Tibial nerve (tissue), 4 donors: Measurements from ENCODE around the gene EPHA3. TPM values are rescaled to one million over a fixed set of nuclear protein-coding genes. Genes with fewer than 3 reads are reported as not detected.
A peak's percentile ranks its signal among the peaks of the same experiment; 100 is the strongest.

Experiments used
- DNase-seq, 2 donors: peaks; one replicate each; pipeline ENCODE4 v3.0.0-alpha.2; 2019; ENCODE audit warnings: low spot score in 2 of 2
- H3K27ac ChIP-seq, 4 donors: fragments of 200-600 bp; sonication (generic) in 3 of 4; one replicate each; pipeline ENCODE4 v1.5.1; 2017 to 2019; ENCODE audit warnings: mild to moderate bottlenecking in 1 of 4
- H3K27me3 ChIP-seq, 2 donors: fragments of 200-600 bp; sonication (generic) in 1 of 2; one replicate each; pipeline versions ENCODE4 v1.5.1 to v1.6.0; 2017 to 2019
- H3K36me3 ChIP-seq, 3 donors: fragments of 200-600 bp; sonication (generic); one replicate each; pipeline ENCODE4 v1.5.1; 2018 to 2019
- H3K4me1 ChIP-seq, 4 donors: fragments of 200-600 bp; sonication (generic) in 3 of 4; one replicate each; pipeline ENCODE4 v1.5.1; 2017 to 2019
- H3K4me3 ChIP-seq, 4 donors: fragments of 200-600 bp; sonication (generic) in 3 of 4; one replicate each; pipeline ENCODE4 v1.5.1; 2017 to 2019; ENCODE audit warnings: mild to moderate bottlenecking in 1 of 4, moderate library complexity in 1 of 4
- H3K9me3 ChIP-seq, 4 donors: fragments of 200-600 bp; sonication (generic) in 3 of 4; one replicate each; pipeline ENCODE4 v1.5.1; 2017 to 2019
- CTCF ChIP-seq, 5 experiments: fragments of 200-600 bp in 3 of 5; fragments of 450-650 bp in 2 of 5; sonication (generic) in 3 of 5; IDR thresholded peaks; one replicate each; pipeline ENCODE4 v1.5.1; 2016 to 2019; ENCODE audit warnings: antibody characterized with exemption in 5 of 5, mild to moderate bottlenecking in 3 of 5, moderate library complexity in 2 of 5
- EP300 ChIP-seq, 2 donors: sonication (generic); formaldehyde crosslinking; IDR thresholded peaks; one replicate each; pipeline ENCODE4 v1.6.1; 2017; ENCODE audit warnings: antibody characterized with exemption in 2 of 2, mild to moderate bottlenecking in 1 of 2
- POLR2A ChIP-seq, 2 donors: fragments of 450-650 bp; IDR thresholded peaks; one replicate each; pipeline ENCODE4 v1.6.1; 2017; ENCODE audit warnings: antibody characterized with exemption in 2 of 2, mild to moderate bottlenecking in 2 of 2, moderate library complexity in 2 of 2
- WGBS, 2 donors: methylation state at CpG; one replicate each; pipeline ENCODE4 v1.1.5; 2018; 5-methylcytosine and 5-hydroxymethylcytosine counted together
- total RNA-seq, 4 donors: library from RNA; depleted of rRNA; stranded (reverse); fragments of >200 nt; gene quantifications; one replicate each; pipeline ENCODE4 v1.1.0, GENCODE V29; 2016

The EPHA3 gene
- total RNA-seq, 4 donors from 2014 or later: 6.1 to 20.1 (median 7.9) TPM

GRCh38 chr3:89504432-89504831 lies 397.0 kb downstream of the EPHA3 start:
- Histone ChIP-seq H3K4me1 (peaks cover 0 to 4% (median 0%) of the 10 kb centered on the region in 4 donors), H3K9me3 (no peaks in the 10 kb centered on the region), H3K36me3 (no peaks in the 10 kb centered on the region), H3K27ac (no peak overlapping the region), H3K4me3 (no peak overlapping the region), H3K27me3 (no peaks in the 10 kb centered on the region)
- 73 to 75% methylated on average over 4 of the region's 4 CpGs for WGBS, 2 donors
- TF ChIP-seq EP300 (IDR thresholded peaks at IDR 0.05): no peak
- no peak for TF ChIP-seq POLR2A (IDR thresholded peaks at IDR 0.05)
- TF ChIP-seq CTCF (IDR thresholded peaks at IDR 0.05): no peak
- DNase-seq: no peak

GRCh38 chr3:89506462-89507103 lies 399.2 kb downstream of the EPHA3 start:
- peak overlapping the region in 2 of 4 donors; percentile 20 to 46 for H3K27ac ChIP-seq
- WGBS, 2 donors: 35 to 38% methylated on average over 3 of the region's 3 CpGs

GRCh38 chr3:89521328-89521727 lies 413.9 kb downstream of the EPHA3 start:
- H3K4me1 ChIP-seq: no peaks in the 10 kb centered on the region
- TF ChIP-seq POLR2A (IDR thresholded peaks at IDR 0.05) (no peak), CTCF (IDR thresholded peaks at IDR 0.05) (no peak), EP300 (IDR thresholded peaks at IDR 0.05) (no peak)
- H3K9me3 ChIP-seq: no peaks in the 10 kb centered on the region
- no peaks in the 10 kb centered on the region for H3K27me3 ChIP-seq
- no peaks in the 10 kb centered on the region for H3K36me3 ChIP-seq
- H3K27ac ChIP-seq: no peak overlapping the region
- no peak overlapping the region for H3K4me3 ChIP-seq
- no peak for DNase-seq
- WGBS, 2 donors: 27 to 29% methylated on average over 1 of the region's 1 CpG

More at GRCh38 chr3:89506462-89507103, 399.2 kb downstream of the EPHA3 start:
- TF ChIP-seq EP300 (IDR thresholded peaks at IDR 0.05): no peak
- TF ChIP-seq CTCF (IDR thresholded peaks at IDR 0.05): no peak
- TF ChIP-seq POLR2A (IDR thresholded peaks at IDR 0.05): no peak
- H3K9me3 ChIP-seq: no peaks in the 10 kb centered on the region
- H3K36me3 ChIP-seq: no peaks in the 10 kb centered on the region
- H3K4me1 ChIP-seq: peaks cover 0 to 4% (median 0%) of the 10 kb centered on the region in 4 donors
- H3K27me3 ChIP-seq: no peaks in the 10 kb centered on the region
- DNase-seq: no peak
- H3K4me3 ChIP-seq: no peak overlapping the region

GRCh38 chr3:89522155-89522554 lies 414.7 kb downstream of the EPHA3 start:
- no peaks in the 10 kb centered on the region for H3K36me3 ChIP-seq
- DNase-seq: no peak
- H3K4me3 ChIP-seq: no peak overlapping the region
- WGBS, 2 donors: 88 to 94% methylated on average over 2 of the region's 2 CpGs
- no peak for TF ChIP-seq EP300 (IDR thresholded peaks at IDR 0.05)
- TF ChIP-seq CTCF (IDR thresholded peaks at IDR 0.05): no peak
- no peak for TF ChIP-seq POLR2A (IDR thresholded peaks at IDR 0.05)
- H3K27me3 ChIP-seq: no peaks in the 10 kb centered on the region
- H3K9me3 ChIP-seq: no peaks in the 10 kb centered on the region
- no peaks in the 10 kb centered on the region for H3K4me1 ChIP-seq
- no peak overlapping the region for H3K27ac ChIP-seq

- Histone ChIP-seq H3K4me3 (no peak overlapping the region), H3K36me3 (no peaks in the 10 kb centered on the region), H3K27ac (no peak overlapping the region), H3K9me3 (no peaks in the 10 kb centered on the region), H3K4me1 (no peaks in the 10 kb centered on the region), H3K27me3 (no peaks in the 10 kb centered on the region)
- 91 to 92% methylated on average over 2 of the region's 2 CpGs for WGBS, 2 donors
- DNase-seq: no peak
- no peak for TF ChIP-seq POLR2A (IDR thresholded peaks at IDR 0.05)
- TF ChIP-seq EP300 (IDR thresholded peaks at IDR 0.05): no peak
- TF ChIP-seq CTCF (IDR thresholded peaks at IDR 0.05): no peak
Observed at GRCh38 chr3:89525609-89526008, 418.2 kb downstream of the EPHA3 start.
